ENCODE results near the gene CNOT4.

DNA sequence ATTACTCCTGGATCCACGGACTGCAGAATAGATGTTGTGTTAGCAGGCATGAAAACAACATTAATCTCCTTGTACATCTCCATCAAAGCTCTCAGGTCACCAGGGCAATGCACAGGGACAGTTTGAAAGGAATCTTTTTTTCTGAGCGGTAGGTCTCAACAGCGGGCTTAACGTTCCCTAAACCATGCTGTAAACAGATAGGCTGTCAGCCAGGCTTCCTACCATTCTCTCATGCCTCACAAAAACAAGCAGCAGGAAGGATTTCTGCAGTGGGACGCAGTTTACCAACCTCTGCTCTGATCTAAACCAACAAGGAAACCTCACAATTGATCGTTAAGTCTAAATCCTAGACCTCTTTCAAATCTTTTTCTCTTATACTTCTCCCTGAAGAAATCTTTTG is 50.8 kb downstream of the CNOT4 start:
- TF ChIP-seq, protein P1, sequence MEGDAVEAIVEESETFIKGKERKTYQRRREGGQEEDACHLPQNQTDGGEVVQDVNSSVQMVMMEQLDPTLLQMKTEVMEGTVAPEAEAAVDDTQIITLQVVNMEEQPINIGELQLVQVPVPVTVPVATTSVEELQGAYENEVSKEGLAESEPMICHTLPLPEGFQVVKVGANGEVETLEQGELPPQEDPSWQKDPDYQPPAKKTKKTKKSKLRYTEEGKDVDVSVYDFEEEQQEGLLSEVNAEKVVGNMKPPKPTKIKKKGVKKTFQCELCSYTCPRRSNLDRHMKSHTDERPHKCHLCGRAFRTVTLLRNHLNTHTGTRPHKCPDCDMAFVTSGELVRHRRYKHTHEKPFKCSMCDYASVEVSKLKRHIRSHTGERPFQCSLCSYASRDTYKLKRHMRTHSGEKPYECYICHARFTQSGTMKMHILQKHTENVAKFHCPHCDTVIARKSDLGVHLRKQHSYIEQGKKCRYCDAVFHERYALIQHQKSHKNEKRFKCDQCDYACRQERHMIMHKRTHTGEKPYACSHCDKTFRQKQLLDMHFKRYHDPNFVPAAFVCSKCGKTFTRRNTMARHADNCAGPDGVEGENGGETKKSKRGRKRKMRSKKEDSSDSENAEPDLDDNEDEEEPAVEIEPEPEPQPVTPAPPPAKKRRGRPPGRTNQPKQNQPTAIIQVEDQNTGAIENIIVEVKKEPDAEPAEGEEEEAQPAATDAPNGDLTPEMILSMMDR (IDR thresholded peaks at IDR 0.05): no peak
- no peak for TF ChIP-seq POLR2A (IDR thresholded peaks at IDR 0.05)
